Right cardiac atrium (tissue), 5 donors: ENCODE results near the gene MAD2L2. TPM values are rescaled to one million over a fixed set of nuclear protein-coding genes. Genes with fewer than 3 reads are reported as not detected.

Experiments
- ATAC-seq, 2 donors: fragments of 200-7000 bp; cut with Tn5 transposase; one replicate each; pipeline versions ENCODE4 v1.8.0 to v1.9.1; 2020; ENCODE audit warnings: moderate library complexity in 2 of 2, mild to moderate bottlenecking in 1 of 2
- DNase-seq, 3 donors: peaks; one replicate each; pipeline ENCODE4 v3.0.0-alpha.2; 2020
- H3K27ac ChIP-seq: one replicate; pipeline ENCODE4 v1.5.1; 2013; ENCODE audit warnings: mild to moderate bottlenecking, low read length, control low read depth, moderate library complexity
- H3K27me3 ChIP-seq: one replicate; pipeline ENCODE4 v1.6.1; 2013; ENCODE audit not compliant: control insufficient read depth, insufficient read depth
- H3K4me1 ChIP-seq: one replicate; pipeline ENCODE4 v1.6.1; 2013; ENCODE audit warnings: low read length; ENCODE audit not compliant: control insufficient read depth, insufficient read depth
- H3K4me3 ChIP-seq: one replicate; pipeline ENCODE4 v1.5.1; 2013; ENCODE audit warnings: low read length, control low read depth
- H3K9me3 ChIP-seq: one replicate; pipeline ENCODE4 v1.6.1; 2013; ENCODE audit warnings: low read length; ENCODE audit not compliant: control insufficient read depth
- WGBS: extraction: QIAGEN DNeasy Blood & Tissue Kit; methylation state at CpG from one replicate; pipeline ENCODE4 v1.1.7; 2013; 5-methylcytosine and 5-hydroxymethylcytosine counted together
- intact Hi-C, 4 donors: fragments of 100-400 bp; cut with DNase I; formaldehyde crosslinking; loops; one replicate each; pipeline versions ENCODE4 v1.11.0 to v1.14.0; 2022 to 2023
- polyA plus RNA-seq: library from polyadenylated mRNA; stranded (reverse); fragments of 200-250 nt; gene quantifications from one replicate; pipeline ENCODE4 v1.2.3, GENCODE V29; 2013
- total RNA-seq, 4 donors: library from RNA; stranded (reverse); fragmentation: NEBNext Ultra II Directional; extraction: Animal tissue kit (Norgen Biotek cat#: 25700); gene quantifications; one replicate each; pipeline ENCODE4 v1.2.1, GENCODE V29; 2021
- donor health status: healthy with polysubstance abuse.
- donor health status: DM: no; HTN: yes; CAD: no.
- donor health status: DM: no; HTN: no; CAD: no.
- donor health status: DM: no; HTN: yes; CAD: no; lungs with severe emphysema.
- donor health status: DM: yes; HTN: yes; CAD: no.

MAD2L2 gene
- total and polyA plus RNA-seq, 5 donors, result 15.5 to 22.8 (median 17.6) TPM

DNA sequence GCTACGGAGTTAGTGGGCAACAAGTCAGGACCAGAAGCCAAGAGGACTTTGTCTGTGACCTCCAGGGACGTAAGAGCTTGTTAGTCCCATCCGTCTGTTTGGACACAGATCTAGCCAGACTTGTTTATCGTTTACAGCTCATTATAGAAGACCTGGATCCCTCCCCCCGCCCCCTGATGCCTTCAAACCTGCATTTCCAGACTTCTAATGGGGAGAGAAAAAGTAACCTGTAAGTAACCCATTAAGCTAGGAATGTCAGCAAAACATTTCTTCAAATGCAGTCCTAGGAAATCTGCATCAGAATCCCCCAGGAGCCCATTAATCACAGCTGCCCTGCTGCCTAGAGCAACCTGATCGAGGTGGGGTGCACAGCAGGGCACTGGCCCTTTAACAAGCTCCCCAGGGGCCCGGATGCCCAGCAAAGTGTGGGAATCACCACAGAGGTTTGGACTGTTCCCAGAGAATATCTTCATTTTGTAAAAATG, 1.4 kb upstream of the MAD2L2 start:
- Histone ChIP-seq H3K27ac (no peak overlapping the region), H3K9me3 (no peaks in the 10 kb centered on the region), H3K4me3 (no peak overlapping the region), H3K4me1 (peaks cover 3% of the 10 kb centered on the region), H3K27me3 (no peaks in the 10 kb centered on the region)
- 39% methylated on average over 7 of the region's 7 CpGs for whole genome bisulfite sequencing
- ATAC-seq (no peak), DNase-seq (peak in 1 of 3 donors; percentile 13)
- intact Hi-C loops, result no loop called here

DNA sequence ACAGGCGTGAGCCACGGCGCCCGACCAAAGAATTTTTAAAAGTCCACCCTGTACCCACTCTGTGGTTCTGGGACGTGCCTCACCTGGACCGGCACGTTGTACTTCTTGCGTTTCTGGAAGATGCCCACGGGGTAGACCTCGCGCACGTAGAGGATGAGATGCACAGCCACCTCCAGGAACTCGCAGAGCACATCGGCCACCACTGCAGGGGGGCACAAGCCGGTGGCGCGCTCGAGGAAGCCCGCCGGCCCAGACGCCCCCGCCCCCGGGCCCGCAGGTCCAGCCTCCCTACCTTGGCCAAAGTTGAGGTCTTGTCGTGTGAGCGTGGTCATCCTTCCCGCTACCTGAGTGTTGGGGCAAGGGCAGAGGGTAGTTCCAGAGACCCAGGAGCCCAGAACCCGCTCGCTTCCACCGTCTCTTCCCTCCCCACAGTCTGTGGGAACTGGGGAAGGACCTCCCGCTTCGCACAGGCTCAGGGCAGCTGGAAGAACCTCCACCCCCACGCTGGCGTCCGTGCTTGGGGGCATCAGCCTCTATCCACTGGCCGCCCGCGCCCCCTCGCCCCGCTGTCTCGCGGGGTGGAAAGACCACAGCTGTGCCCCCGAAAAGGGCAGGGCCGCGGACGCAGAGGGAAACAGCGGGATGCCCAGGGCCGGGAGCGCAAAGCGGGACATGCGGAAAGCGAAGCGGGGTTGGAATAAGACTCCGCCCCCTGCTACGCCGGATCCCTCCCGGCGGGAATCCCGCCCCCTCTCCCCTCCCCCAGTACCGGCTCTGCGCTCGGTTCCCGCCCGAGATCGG, 478 bp downstream of the MAD2L2 start:
- ATAC-seq (peak; percentile 20 to 78), DNase-seq (no peak)
- Histone ChIP-seq H3K4me1 (peaks cover 3% of the 10 kb centered on the region), H3K9me3 (no peaks in the 10 kb centered on the region), H3K27ac (peak overlapping the region; percentile 49), H3K27me3 (no peaks in the 10 kb centered on the region), H3K4me3 (peak overlapping the region; percentile 77)
- WGBS, result 11% methylated on average over 65 of the region's 65 CpGs
- intact Hi-C loops, result no loop called here

DNA sequence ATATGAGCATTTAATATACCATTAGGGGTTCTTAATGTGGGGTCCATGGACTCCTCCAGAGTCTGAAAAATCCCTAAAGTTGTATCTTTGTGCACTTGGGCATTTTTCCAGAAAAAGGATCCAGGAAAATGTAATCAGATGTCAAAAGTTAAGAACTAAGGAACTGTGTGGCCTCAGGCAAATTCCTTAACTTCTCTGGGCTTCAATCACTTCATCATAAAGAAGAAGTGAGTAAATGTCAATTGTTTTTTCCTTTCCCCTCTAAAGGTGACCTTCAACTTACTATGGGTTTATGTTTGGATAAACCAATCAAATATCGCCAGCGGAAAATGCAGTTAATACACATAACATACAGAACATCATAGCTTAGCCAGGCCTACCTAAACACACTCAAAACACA, 2.5 kb downstream of the MAD2L2 start:
- DNase-seq (no peak), ATAC-seq (no peak)
- intact Hi-C loops, result no loop called here
- H3K4me1 ChIP-seq, result peaks cover 3% of the 10 kb centered on the region
- H3K27me3 ChIP-seq, result no peaks in the 10 kb centered on the region
- no peak overlapping the region for H3K27ac ChIP-seq
- no peak overlapping the region for H3K4me3 ChIP-seq
- H3K9me3 ChIP-seq, result no peaks in the 10 kb centered on the region
- 100% methylated on average over 2 of the region's 2 CpGs for WGBS

DNA sequence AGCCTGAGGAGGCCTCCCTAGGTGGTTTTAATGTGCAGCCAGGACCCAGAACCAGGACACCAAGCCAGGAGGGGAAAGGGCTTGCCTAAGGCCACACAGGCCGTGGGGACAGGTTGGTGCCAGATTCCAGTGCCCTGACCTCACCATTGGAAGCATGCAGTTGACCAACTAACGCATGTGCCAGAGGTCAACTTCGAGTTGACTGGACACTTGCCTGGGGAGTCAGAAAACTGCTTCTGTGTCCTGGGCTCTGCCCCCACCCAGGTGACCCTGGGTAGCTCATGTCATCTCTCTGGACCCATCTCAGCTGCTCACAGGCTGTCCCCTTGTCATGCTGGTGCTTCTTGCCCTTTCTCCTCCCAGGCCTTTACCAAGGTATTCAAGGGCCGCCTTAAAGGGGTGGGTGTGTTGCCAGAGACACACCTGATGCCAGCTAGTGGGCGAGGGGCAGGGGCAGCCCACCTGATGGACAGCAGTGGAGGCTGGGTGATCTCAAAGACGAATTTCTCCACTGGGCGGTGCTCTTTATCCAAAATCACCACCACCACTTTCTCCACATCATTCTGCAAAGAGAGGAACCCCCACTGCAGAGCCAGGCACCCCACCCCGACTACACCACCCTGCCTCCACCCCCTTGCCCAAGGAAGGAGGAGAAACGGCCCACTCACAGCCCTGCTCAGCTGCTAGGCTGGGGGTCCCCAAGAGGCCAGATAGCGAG, 4.4 kb downstream of the MAD2L2 start:
- intact Hi-C loops, result no loop called here
- WGBS, result 87% methylated on average over 10 of the region's 10 CpGs
- ATAC-seq, result no peak
- Histone ChIP-seq H3K9me3 (no peaks in the 10 kb centered on the region), H3K27ac (no peak overlapping the region), H3K27me3 (no peaks in the 10 kb centered on the region), H3K4me1 (peaks cover 3% of the 10 kb centered on the region), H3K4me3 (no peak overlapping the region)
- DNase-seq, result no peak

DNA sequence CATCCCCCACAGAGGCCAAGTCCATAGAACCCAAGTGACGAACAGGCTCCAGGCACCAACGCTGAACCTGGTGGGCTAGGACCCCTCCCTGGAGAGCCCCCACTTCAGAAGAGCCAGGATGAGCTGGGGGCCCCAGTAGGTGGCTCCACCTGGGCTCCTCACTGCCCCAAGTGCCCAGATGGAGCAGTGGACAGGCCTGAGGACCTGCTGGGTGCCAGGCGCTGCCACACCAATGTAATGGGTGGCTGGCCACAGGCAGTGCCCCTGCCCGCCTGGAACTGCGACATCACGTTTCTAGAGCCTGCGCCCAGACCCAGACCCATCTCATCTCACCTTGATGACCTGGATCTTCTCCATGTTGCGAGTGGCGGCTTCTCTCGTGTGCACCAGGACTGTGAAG, 5.6 kb downstream of the MAD2L2 start:
- Histone ChIP-seq H3K4me1 (peaks cover 2% of the 10 kb centered on the region), H3K4me3 (no peak overlapping the region), H3K9me3 (no peaks in the 10 kb centered on the region), H3K27ac (no peak overlapping the region), H3K27me3 (no peaks in the 10 kb centered on the region)
- 96% methylated on average over 10 of the region's 10 CpGs for WGBS
- intact Hi-C loops, result no loop called here
- DNase-seq, result no peak
- no peak for ATAC-seq

DNA sequence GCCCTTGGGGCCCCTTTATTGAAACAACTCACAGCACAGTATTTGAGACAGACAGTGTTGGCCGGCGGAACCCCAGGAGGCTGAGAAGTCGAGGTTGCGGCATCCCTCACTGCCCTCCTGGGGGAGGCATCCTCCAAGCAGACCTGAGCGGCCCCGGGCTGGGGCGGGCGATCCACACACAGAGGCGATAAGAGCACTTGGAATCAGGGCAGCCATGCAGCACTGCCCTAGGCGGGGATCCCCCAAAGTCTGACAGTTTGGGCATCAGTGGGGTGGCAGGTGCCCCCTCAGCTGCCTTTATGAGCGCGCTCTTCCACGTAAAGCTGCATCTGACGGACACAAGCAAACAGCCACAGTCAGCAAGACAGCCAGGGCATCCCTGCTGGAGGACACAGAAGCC, 6.5 kb downstream of the MAD2L2 start:
- WGBS, result 97% methylated on average over 14 of the region's 14 CpGs
- Histone ChIP-seq H3K4me3 (no peak overlapping the region), H3K27me3 (no peaks in the 10 kb centered on the region), H3K9me3 (no peaks in the 10 kb centered on the region), H3K4me1 (no peaks in the 10 kb centered on the region), H3K27ac (no peak overlapping the region)
- intact Hi-C loops, result no loop called here
- DNase-seq (no peak), ATAC-seq (no peak)

DNA sequence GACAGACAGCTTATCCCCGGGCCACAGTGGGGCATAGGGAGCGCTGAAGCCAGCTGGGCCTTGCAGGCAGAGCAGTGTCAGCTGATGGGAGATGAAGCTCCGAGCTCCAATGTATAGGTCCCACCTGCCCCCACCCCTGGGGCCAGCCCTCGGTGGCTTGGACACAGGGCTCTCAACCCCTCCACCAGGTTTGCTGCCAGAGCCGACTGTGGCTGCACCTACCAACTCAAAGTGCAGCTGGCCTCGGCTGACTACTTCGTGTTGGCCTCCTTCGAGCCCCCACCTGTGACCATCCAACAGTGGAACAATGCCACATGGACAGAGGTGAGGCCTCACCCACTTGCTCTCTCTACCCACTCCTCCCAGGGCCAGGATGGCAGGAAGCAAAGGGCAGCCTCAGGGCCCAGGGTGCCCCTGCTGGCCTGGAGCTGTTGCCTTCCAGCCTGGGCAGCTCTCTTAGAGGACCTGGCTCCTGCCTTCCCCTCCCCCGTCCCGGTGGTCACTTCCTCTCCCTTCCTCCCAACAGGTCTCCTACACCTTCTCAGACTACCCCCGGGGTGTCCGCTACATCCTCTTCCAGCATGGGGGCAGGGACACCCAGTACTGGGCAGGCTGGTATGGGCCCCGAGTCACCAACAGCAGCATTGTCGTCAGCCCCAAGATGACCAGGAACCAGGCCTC, 7.7 kb downstream of the MAD2L2 start:
- Histone ChIP-seq H3K27me3 (no peaks in the 10 kb centered on the region), H3K27ac (no peak overlapping the region), H3K9me3 (no peaks in the 10 kb centered on the region), H3K4me1 (no peaks in the 10 kb centered on the region), H3K4me3 (no peak overlapping the region)
- no peak for DNase-seq
- WGBS, result 95% methylated on average over 14 of the region's 14 CpGs
- no peak for ATAC-seq
- intact Hi-C loops, result no loop called here

DNA sequence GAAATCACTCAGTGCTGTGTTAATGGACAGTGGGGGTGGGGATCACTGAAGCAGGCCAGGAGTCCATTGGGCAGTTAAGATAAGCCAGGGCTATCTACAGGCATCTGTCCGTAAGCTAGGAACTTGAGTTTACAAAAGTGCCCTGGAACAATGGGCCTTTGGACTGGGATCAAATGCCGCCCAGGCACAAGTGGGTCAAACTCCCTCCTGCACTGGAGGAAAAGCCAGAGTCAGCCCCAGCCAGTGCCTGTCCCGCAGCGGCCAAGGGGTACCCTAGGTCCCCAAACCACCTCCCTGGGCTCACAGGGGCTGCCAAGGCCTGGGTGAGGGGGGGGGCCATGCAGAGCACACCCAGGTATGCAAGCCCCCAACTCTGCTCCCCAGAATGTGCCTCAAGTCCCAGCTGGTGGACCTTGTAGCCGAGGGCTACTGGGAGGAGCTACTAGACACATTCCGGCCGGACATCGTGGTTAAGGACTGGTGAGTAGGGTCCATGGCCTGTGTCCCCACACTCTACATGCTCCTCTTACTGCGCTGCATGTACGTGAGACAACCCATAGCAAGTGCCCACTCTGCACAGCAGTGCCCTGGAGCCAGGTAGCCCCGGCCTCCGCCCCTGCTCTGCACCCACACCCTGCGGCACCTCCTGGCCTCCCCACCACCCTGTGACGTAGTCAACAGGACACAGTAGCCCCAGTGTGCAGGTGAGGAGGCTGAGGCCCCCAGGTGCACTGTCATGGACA, 9.2 kb downstream of the MAD2L2 start:
- DNase-seq (no peak), ATAC-seq (peak; percentile 29 to 32)
- H3K4me1 ChIP-seq, result no peaks in the 10 kb centered on the region
- H3K4me3 ChIP-seq, result no peak overlapping the region
- whole genome bisulfite sequencing, result 88% methylated on average over 14 of the region's 14 CpGs
- H3K27me3 ChIP-seq, result no peaks in the 10 kb centered on the region
- no peak overlapping the region for H3K27ac ChIP-seq
- H3K9me3 ChIP-seq, result no peaks in the 10 kb centered on the region
- intact Hi-C loops, result no loop called here

DNA sequence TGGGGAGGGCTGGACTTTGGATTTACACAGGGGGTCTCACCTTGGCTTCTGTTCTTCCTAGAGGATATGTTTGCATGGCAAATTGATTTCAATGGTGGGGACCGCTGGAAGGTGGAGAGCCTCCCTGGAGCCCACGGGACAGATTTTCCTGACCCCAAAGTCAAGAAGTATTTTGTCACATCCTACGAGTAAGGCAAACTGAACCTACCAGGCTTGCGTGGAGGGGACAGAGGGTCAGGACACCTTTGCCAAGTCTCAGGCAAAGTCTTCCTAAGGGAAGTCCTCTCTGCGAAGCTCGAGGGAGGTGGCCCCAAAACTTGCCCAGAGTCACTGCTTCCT, 9.8 kb downstream of the MAD2L2 start:
- Histone ChIP-seq H3K27ac (no peak overlapping the region), H3K4me3 (no peak overlapping the region), H3K9me3 (no peaks in the 10 kb centered on the region), H3K27me3 (no peaks in the 10 kb centered on the region), H3K4me1 (no peaks in the 10 kb centered on the region)
- ATAC-seq, result no peak
- WGBS, result 81% methylated on average over 6 of the region's 6 CpGs
- no peak for DNase-seq
- intact Hi-C loops, result no loop called here

DNA sequence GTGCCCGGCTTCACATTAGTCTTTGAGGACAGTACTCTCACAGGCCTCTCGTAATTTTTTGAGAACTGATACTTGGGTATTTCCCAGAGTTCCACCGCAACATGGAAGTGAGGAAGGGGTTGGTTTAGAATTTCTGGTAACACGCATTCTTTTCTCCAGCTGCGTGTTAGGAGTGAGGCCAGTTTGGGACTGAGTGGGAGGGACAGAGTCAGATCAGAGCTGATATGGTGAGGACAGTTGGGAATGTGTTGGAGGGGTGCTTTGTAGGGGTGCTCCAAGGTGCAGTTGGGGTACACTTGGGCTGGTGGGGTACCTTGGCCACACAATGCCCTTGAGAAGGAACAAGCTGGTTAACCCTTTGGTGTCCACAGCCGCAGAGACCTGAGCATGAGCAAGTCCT, 10.2 kb downstream of the MAD2L2 start:
- WGBS, result 69% methylated on average over 6 of the region's 6 CpGs
- ATAC-seq (no peak), DNase-seq (no peak)
- Histone ChIP-seq H3K4me3 (no peak overlapping the region), H3K4me1 (no peaks in the 10 kb centered on the region), H3K27me3 (no peaks in the 10 kb centered on the region), H3K9me3 (no peaks in the 10 kb centered on the region), H3K27ac (no peak overlapping the region)
- intact Hi-C loops, result no loop called here
